Stomach (tissue), 4 donors: ENCODE data around the gene WDR37.

Experiments
- EP300 ChIP-seq: sonication (generic); formaldehyde crosslinking; IDR thresholded peaks from one replicate; pipeline ENCODE4 v1.6.1; 2017; ENCODE audit warnings: antibody characterized with exemption
- TF ChIP-seq, protein P1 (sequence below), 7 experiments: fragments of 450-650 bp in 4 of 7; fragments of 200-600 bp in 3 of 7; sonication (generic) in 3 of 7; IDR thresholded peaks; one replicate each; pipeline ENCODE4 v1.5.1; 2016 to 2019; ENCODE audit warnings: antibody characterized with exemption in 7 of 7, control low read depth in 2 of 7, mild to moderate bottlenecking in 1 of 7

DNA sequence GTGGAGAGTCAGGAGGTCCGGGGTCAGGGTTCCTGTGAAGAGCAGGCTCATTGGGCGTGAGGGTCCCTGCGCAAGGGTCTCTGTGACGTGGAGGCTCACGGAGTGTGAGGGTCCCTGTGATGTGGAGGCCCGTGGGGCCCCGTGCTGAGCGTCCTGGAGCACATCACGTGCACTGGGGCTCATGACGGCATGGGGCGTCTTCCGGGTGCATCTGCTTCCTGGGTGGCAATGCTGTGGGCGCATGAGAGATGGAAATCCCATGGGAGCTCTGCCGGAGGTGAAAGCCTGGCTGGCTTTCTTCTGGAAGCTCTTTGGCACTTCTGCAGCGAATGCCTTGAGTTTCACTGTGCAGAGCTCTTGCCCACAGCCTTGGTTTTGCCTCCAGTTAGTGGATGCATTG is 71.4 kb downstream of the WDR37 start:
- TF ChIP-seq, protein P1, sequence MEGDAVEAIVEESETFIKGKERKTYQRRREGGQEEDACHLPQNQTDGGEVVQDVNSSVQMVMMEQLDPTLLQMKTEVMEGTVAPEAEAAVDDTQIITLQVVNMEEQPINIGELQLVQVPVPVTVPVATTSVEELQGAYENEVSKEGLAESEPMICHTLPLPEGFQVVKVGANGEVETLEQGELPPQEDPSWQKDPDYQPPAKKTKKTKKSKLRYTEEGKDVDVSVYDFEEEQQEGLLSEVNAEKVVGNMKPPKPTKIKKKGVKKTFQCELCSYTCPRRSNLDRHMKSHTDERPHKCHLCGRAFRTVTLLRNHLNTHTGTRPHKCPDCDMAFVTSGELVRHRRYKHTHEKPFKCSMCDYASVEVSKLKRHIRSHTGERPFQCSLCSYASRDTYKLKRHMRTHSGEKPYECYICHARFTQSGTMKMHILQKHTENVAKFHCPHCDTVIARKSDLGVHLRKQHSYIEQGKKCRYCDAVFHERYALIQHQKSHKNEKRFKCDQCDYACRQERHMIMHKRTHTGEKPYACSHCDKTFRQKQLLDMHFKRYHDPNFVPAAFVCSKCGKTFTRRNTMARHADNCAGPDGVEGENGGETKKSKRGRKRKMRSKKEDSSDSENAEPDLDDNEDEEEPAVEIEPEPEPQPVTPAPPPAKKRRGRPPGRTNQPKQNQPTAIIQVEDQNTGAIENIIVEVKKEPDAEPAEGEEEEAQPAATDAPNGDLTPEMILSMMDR (IDR thresholded peaks at IDR 0.05): no peak
- no peak for TF ChIP-seq EP300
